HCT116 (cell line): Measurements from ENCODE around the gene IRX3.

ENCODE experiments used
- CTCF ChIP-seq, 3 experiments: fragments of 200-600 bp in 1 of 3; sonication (generic) in 1 of 3; IDR thresholded peaks in 2 of 3; conservative IDR thresholded peaks in 1 of 3; 2 replicates each; pipeline ENCODE4 v1.5.1; 2012 to 2017; ENCODE audit warnings: low read depth in 2 of 3, low read length in 2 of 3, antibody characterized with exemption in 1 of 3, borderline replicate concordance in 1 of 3, control low read depth in 1 of 3, mild to moderate bottlenecking in 1 of 3, mixed read lengths in 1 of 3, mixed run types in 1 of 3, moderate library complexity in 1 of 3; ENCODE audit not compliant: insufficient read depth in 1 of 3
- ELF1 ChIP-seq: IDR thresholded peaks from 2 replicates; pipeline ENCODE4 v1.6.1; 2012; ENCODE audit warnings: low read depth, borderline replicate concordance
- EZH2 ChIP-seq: fragments of 200-600 bp; sonication (generic); IDR thresholded peaks from 2 replicates; pipeline ENCODE4 v1.6.1; 2017; ENCODE audit warnings: antibody characterized with exemption, mixed run types
- EZH2phosphoT487 ChIP-seq: fragments of 200-600 bp; IDR thresholded peaks from 2 replicates; pipeline ENCODE4 v1.6.1; 2018; ENCODE audit warnings: antibody characterized with exemption, borderline replicate concordance
- JUND ChIP-seq: IDR thresholded peaks from 2 replicates; pipeline ENCODE4 v1.6.1; 2012
- POLR2A ChIP-seq: IDR thresholded peaks from 2 replicates; pipeline ENCODE4 v1.7.0; 2011; ENCODE audit warnings: borderline replicate concordance; ENCODE audit not compliant: insufficient read depth, insufficient read length; ENCODE audit errors: extremely low read depth
- POLR2AphosphoS5 ChIP-seq: IDR thresholded peaks from 2 replicates; pipeline ENCODE4 v1.6.1; 2011; ENCODE audit warnings: mild to moderate bottlenecking, low read depth, low read length, moderate library complexity
- REST ChIP-seq: IDR thresholded peaks from 2 replicates; pipeline ENCODE4 v1.6.1; 2012; ENCODE audit warnings: low read depth
- SP1 ChIP-seq: IDR thresholded peaks from 2 replicates; pipeline ENCODE4 v1.6.1; 2012; ENCODE audit warnings: low read depth
- TCF7L2 ChIP-seq: IDR thresholded peaks from 2 replicates; pipeline ENCODE4 v1.7.0; 2011; ENCODE audit warnings: borderline replicate concordance, inconsistent platforms; ENCODE audit not compliant: insufficient read depth, insufficient read length; ENCODE audit errors: extremely low read depth
- YY1 ChIP-seq: IDR thresholded peaks from 2 replicates; pipeline ENCODE4 v1.6.1; 2011; ENCODE audit warnings: low read length, low read depth, moderate library complexity, mild to moderate bottlenecking; ENCODE audit not compliant: insufficient replicate concordance; ENCODE audit errors: extremely low read depth
- ZBTB33 ChIP-seq: IDR thresholded peaks from 2 replicates; pipeline ENCODE4 v1.6.1; 2011; ENCODE audit warnings: mild to moderate bottlenecking, low read length, moderate library complexity; ENCODE audit not compliant: insufficient replicate concordance; ENCODE audit errors: extremely low read depth

GRCh38 chr16:54233615-54234014 lies 53.0 kb downstream of the IRX3 start:
- TF ChIP-seq ELF1: no peak
- no peak for TF ChIP-seq CTCF (IDR thresholded peaks at IDR 0.05 in 2 of 3, conservative IDR thresholded peaks at IDR 0.05 in 1 of 3; ENCODE audit: borderline replicate concordance in 1 of 3, insufficient read depth in 1 of 3, low read depth in 2 of 3, low read length in 2 of 3)
- no peak for TF ChIP-seq YY1
- no peak for TF ChIP-seq EZH2
- TF ChIP-seq POLR2AphosphoS5: no peak
- no peak for TF ChIP-seq REST
- no peak for TF ChIP-seq EZH2phosphoT487
- TF ChIP-seq POLR2A: no peak
- no peak for TF ChIP-seq TCF7L2
- TF ChIP-seq JUND: no peak
- no peak for TF ChIP-seq SP1
- TF ChIP-seq ZBTB33: no peak
